Measurements from ENCODE around the gene CES2.

- TF ChIP-seq CTCF (IDR thresholded peaks at IDR 0.05) (no peak), EZH2 (IDR thresholded peaks at IDR 0.05; ENCODE audit: borderline replicate concordance, insufficient read depth, low read depth, low read length, poor library complexity, severe bottlenecking) (no peak)
These were observed 39.7 kb upstream of the CES2 start for GRCh38 chr16:66895689-66895979.

Data from B cell (primary cell).